Measurements from ENCODE around the gene PKIG.

PKIG gene

GRCh38 chr20:44637042-44637441 lies 54.7 kb downstream of the PKIG start:
- in situ Hi-C loops (cut with MboI; ENCODE audit: low sequenced_read_pairs): no loop called here

GRCh38 chr20:44637522-44638372 lies 55.4 kb downstream of the PKIG start:
- in situ Hi-C loops (cut with MboI; ENCODE audit: low sequenced_read_pairs): no loop called here

GRCh38 chr20:44640522-44640921 lies 58.1 kb downstream of the PKIG start:
- in situ Hi-C loops (cut with MboI; ENCODE audit: low sequenced_read_pairs): no loop called here

DNA sequence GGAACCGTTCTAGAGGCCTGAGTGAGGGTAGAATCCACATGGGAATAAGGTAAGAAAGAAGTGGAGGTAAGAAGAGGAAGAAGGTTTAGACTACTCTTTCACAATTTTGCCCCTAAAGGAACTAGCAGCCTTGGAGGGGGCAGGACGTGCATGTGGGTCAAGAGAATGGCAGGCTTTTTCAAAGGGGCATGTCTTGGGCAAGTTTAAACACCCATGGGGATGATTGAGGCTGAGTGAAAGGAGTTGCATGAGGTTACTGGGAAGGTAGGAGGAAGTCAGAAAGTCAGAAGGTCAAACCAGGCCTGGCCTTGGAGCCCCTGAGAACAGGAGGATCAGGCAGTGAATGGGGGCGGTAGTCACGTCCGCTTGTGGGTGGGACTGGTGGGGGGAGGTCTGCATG lies 58.9 kb downstream of the PKIG start:
- in situ Hi-C loops (cut with MboI; ENCODE audit: low sequenced_read_pairs): no loop called here

DNA sequence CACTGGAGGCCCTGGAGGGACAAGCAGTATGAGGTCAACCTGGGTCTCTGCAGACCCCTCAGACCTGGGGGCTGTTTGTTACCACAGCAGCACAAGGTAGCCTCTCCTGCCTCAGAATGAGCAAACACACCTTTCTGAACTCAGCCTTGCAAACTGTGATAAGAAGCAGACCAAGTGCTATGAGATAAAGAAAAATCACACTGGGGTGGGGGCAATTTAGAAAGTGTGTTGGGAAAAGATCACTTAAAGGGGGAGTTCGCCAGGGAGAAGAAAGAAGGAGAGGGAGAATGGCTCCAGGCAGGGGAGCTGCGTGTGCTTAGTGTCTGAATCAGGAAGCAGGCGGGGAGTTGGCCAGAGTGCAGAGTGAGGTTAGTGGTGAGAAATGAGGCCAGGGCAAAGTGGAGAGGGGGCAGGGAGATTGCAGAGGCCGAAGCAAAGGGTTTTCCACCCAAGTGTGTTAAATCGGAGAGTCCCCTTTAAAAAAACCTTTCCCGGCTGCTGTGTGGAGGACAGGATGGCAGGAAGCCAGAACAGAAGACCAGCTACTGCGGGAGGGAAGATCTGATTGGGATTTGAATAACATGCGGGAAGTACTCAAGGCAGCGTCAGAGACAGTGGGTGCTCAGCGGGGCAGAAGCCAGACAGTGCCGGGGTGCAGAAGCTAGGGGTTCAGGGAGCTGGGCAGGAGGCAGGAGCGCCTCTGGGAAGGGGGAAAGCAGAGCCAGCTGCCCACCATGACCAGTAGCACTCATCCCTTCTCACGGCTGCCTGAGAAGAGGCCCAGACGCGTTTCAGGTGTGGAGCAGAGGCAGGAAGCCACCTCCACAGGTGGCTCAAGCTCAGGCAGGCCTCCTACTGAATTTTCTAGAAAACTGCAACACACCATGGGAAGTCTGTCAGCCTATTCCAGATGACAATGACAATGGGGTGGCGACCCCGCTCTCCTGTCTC lies 60.1 kb downstream of the PKIG start:
- in situ Hi-C loops (cut with MboI; ENCODE audit: low sequenced_read_pairs): no loop called here

- in situ Hi-C loops (cut with MboI; ENCODE audit: low sequenced_read_pairs): no loop called here
These were observed 60.8 kb downstream of the PKIG start for GRCh38 chr20:44643154-44643519.

DNA sequence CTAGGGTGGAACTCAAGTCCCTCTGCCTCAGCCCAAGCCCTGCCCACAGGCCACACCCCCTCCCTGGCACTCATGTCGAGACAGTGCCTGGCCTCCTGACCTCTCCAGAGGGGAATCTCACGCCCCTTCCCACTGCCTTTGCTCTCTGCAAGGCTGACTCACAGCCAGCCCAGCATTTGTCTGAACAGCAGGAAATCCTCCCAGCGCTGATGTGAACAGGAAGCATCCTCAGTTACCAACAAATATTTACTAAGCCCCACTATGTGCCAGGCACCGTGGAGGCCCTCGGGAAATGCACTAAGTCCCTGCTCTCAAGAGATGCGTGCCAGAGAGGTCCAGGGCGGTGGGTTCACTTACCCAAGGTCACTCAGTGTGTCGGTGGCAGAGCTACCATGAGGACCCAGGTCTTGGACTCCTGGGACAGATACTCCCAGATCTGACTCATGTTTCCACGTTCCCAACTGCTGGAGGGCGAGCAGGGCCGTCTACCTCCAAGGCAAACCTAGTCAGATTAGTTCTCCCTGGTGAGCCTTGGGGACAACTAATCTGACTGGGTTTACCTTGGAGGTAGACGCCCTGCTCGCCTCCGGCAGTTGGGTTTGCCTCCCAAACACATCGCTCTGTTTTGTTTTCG lies 61.3 kb downstream of the PKIG start:
- in situ Hi-C loops (cut with MboI; ENCODE audit: low sequenced_read_pairs): no loop called here

DNA sequence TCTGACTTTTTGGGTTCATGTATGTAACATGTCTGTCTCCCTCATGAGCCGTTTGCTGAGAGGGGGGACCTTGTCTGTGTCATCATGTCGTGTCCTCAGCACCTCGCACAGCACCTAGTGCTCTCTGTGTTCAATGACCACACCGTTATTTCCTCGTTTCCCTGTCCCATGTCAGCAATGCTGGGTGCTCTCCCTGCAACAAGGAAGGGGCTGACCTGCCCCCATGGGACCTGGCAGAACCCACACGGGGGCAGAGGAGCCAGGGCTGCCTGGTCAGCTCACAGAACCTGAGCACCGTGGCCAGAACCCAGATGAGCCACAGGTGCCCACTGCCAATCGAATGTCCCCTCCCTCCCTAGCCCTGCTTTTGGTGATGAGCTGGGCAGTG lies 61.8 kb downstream of the PKIG start:
- in situ Hi-C loops (cut with MboI; ENCODE audit: low sequenced_read_pairs): no loop called here

DNA sequence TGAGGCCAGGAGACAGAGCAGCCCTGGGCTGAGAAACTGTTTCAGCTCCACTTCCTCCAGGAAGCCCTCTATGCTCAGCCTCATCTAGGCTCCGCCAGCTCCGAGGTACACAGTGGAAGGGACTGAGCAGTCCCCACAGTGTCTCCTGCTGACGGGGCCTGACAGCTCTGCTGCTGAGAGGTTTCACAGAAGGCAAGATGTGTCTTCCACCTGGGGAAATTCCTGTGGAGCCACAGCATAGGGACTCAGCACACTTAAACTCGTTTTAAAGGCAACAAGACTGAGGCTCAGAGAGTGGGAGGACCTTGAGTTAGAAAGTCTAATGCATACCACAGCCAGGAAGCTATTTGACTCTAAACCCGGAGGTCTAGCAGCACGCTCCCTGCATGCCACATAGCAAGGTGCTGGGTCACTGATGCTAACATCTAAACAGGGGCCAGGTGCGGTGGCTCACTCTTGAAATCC lies 62.3 kb downstream of the PKIG start:
- in situ Hi-C loops (cut with MboI; ENCODE audit: low sequenced_read_pairs): no loop called here

GRCh38 chr20:44646023-44646640 lies 63.8 kb downstream of the PKIG start:
- in situ Hi-C loops (cut with MboI; ENCODE audit: low sequenced_read_pairs): no loop called here

DNA sequence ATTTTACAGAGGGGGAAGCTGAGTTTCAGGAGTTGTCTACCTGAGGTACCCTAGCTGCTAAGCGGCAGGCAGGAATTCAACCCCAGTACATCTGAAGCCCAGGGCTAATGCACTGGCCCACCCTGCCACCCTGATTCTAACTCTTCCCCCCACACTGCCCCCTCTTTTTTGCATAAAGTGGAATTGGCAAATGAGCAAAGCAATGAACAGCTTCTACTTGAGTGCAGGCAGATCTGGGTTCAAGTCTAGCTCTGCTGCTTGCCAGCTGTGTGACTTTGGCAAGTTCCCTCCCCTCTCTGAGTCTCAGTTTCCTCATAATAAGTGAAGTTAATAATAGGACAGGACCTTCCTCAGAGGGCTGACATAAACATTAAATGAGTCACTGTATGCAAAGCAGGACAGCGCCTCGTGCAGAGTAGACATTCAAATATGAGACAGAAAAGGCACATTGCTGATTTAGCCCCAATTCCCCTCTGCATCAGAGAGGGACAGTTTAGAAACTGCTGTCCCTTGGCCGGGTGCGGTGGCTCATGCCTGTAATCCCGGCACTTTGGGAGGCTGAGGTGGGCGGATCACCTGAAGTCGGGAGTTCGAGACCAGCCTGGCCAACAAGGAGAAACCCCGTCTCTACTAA lies 64.4 kb downstream of the PKIG start:
- in situ Hi-C loops (cut with MboI; ENCODE audit: low sequenced_read_pairs): no loop called here

GRCh38 chr20:44648068-44648467 lies 65.7 kb downstream of the PKIG start:
- in situ Hi-C loops (cut with MboI; ENCODE audit: low sequenced_read_pairs): no loop called here

DNA sequence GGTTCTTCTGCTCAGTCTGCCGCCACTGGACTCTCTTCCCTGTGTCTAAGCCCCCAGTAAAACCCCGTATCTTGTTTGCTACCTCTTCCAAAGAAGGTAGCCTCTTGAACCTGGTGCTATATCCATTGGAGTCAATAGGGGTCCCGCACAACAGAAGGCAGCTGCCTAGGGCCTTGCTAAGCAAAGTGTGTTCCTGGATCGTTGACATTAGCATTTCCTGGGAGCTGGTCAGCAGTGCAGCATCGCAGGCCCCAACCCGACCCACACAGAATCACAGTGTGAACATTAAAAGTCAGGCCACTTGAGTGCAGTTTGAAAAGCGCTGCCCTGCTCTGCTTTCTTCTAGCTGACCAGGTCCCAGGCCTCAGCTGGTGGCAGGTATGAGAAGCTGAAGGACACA lies 66.2 kb downstream of the PKIG start:
- in situ Hi-C loops (cut with MboI; ENCODE audit: low sequenced_read_pairs): no loop called here

DNA sequence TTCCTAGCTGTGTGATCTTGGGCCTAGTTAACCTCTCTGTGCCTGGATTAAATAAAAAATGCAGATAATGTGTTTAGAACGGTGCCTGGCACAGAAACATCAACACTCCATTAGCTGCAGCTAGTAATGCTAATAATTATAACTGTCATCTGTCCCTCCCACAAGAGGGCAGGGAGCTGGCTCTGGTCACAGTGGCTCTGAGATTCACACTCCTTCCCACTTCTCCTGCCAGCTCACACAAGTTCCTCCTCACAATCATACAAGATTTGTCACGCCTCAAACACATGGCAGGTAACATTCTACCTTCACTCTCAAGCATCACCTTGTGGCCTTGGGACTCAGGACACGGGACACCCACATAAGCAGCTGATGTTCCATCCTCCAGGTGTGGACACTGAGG lies 66.7 kb downstream of the PKIG start:
- in situ Hi-C loops (cut with MboI; ENCODE audit: low sequenced_read_pairs): no loop called here

DNA sequence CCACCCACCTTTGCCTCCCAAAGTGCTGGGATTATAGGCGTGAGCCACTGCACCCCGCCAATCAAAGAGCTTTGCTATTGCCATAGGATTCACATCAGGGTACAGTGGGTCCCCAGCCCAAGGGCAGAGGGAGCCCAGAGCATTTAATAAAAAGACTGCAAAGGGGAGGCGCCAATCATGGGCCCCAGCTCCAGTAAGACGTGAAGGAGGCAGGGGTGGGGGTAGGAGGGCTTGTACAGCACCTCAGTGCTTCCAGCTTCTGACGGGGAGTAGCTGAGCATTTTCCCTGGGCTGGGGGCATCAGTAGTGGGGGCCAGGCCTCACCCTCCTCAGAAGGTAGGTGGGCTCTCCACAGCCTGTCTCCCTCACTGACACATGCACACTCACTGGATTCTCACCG lies 67.6 kb downstream of the PKIG start:
- in situ Hi-C loops (cut with MboI; ENCODE audit: low sequenced_read_pairs): no loop called here

DNA sequence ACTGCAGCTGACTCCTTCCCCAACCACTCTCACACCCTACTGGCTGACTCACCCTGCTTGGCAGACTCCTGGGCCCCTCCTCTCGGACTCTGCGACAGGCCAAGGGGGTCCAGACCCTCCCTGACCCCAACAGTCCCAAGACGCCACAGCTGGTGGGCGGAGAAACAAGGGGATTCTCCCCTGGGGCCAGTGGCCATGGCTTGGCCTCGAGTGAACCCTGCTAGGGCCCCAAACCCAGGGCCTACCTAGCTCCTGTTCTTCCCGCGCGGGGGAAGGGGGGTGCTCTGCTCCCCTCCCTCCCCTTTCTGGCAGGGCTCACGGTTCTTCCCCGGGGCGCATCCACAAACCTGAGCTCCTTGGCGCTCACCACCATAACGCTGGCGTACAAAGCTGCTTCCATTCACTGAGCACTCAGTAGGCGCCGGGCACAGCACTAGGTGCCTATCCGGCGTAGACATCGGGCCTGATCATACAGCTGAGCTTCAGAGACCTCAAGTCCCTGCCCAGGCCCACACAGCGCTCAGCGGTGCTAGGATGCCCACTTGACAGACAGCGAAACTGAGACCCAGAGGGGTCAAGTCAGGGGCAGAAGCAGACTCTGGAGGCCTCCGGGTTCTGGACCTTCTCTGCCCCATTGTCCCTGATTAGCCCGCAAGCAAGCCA lies 68.5 kb downstream of the PKIG start:
- in situ Hi-C loops (cut with MboI; ENCODE audit: low sequenced_read_pairs): no loop called here

GRCh38 chr20:44651434-44651683 lies 69.0 kb downstream of the PKIG start:
- in situ Hi-C loops (cut with MboI; ENCODE audit: low sequenced_read_pairs): no loop called here

DNA sequence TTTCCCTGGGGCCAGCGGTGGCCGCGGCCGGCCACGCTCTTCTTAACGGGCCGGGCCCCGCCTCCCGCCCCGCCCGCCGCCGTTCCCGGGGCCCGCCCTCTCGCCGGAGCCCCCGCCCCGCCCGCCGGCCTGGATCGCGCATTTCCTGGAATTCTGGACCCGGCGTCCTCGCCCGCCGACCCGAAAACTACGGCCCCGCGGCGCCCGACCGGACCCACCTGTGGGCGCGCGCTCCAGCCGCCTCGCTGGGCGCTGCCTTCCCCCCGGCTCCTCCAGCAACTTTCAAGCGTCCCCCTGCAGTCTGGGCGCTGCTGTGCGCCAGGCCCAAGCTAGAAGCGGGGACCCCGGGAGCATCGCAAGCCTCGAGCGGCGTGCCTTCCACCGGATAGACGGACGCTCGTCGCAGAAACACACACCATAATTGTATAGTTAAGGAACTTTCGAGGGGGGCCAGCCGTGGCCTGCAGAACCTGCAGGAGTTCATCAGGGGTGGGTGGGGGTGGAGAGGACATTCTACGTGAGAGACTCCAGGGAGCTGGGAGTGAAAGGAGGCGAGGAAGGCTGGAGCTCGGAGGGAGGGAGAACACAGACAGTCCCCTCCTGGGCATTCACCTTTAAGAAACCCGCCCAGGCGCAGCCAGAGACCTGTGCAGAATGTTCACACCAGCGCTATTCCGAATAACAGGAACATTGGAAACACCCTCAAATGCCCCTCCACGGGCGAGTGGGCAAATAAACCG lies 69.5 kb downstream of the PKIG start, which contains the start of gene ADA:
TSS of gene ADA (minus strand) at position 16 of the 740 bp plus-strand sequence. CDS start 92 bp downstream, outside the sequence.
- in situ Hi-C loops (cut with MboI; ENCODE audit: low sequenced_read_pairs): no loop called here

DNA sequence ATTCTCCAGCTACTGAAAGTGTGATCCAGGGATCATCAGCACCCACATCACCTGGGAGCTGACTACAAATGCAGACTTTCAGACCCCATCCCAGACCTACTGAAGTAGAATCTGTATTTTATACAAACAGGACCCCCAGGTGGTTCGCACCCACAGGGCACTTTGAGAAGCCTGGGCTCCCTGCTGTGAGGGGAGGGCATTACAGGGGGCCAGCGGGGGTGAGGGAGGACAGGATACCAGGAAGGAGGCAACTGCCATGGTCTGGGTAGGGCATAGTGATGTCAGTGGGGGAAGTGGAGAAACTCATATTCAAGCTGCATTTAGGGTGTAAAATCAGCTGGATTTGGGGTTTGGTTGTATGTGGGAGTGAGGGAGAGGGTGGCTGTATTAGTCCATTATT lies 71.2 kb downstream of the PKIG start:
- in situ Hi-C loops (cut with MboI; ENCODE audit: low sequenced_read_pairs): no loop called here
